Left lung (tissue), 10 donors: Measurements from ENCODE around the gene SERPINB12. TPM values are rescaled to one million over a fixed set of nuclear protein-coding genes. Genes with fewer than 3 reads are reported as not detected.
A peak's percentile ranks its signal among the peaks of the same experiment; 100 is the strongest.

Source experiments
- ATAC-seq: fragments of 200-7000 bp; cut with Tn5 transposase; one replicate; pipeline ENCODE4 v1.9.1; 2020; ENCODE audit warnings: moderate library complexity
- DNase-seq, 4 donors: peaks; one replicate each; pipeline ENCODE4 v3.0.0-alpha.2; 2013 to 2020
- H3K27ac ChIP-seq, 2 donors: fragments of 200-600 bp; sonication (generic) in 1 of 2; one replicate each; pipeline versions ENCODE4 v1.5.0 to v1.8.0; 2020 to 2021
- H3K27me3 ChIP-seq, 2 donors: fragments of 200-600 bp; sonication (generic) in 1 of 2; one replicate each; pipeline versions ENCODE4 v1.5.0 to v1.8.0; 2020 to 2021
- H3K36me3 ChIP-seq, 2 donors: fragments of 200-600 bp; sonication (generic) in 1 of 2; one replicate each; pipeline versions ENCODE4 v1.5.0 to v1.8.0; 2020 to 2021
- H3K4me1 ChIP-seq, 2 donors: fragments of 200-600 bp; one replicate each; pipeline ENCODE4 v1.8.0; 2021
- H3K4me3 ChIP-seq, 2 donors: fragments of 200-600 bp; sonication (generic) in 1 of 2; one replicate each; pipeline versions ENCODE4 v1.5.0 to v1.8.0; 2020 to 2021; ENCODE audit warnings: mild to moderate bottlenecking in 1 of 2
- H3K9me3 ChIP-seq, 2 donors: fragments of 200-600 bp; sonication (generic) in 1 of 2; one replicate each; pipeline versions ENCODE4 v1.5.0 to v1.8.0; 2020 to 2021
- CTCF ChIP-seq, 2 donors: fragments of 200-600 bp; sonication (generic) in 1 of 2; IDR thresholded peaks; one replicate each; pipeline versions ENCODE4 v1.5.0 to v1.8.0; 2021; ENCODE audit warnings: antibody characterized with exemption in 2 of 2
- intact Hi-C, 2 donors: fragments of 100-400 bp; cut with DNase I; formaldehyde crosslinking; loops; one replicate each; pipeline versions ENCODE4 v1.11.2 to v1.14.2; 2022
- polyA plus RNA-seq, 6 donors: library from polyadenylated mRNA; unstranded; fragments of 120-200 nt; gene quantifications; one replicate each; pipeline ENCODE4 v1.2.1, GENCODE V29; 2013; ENCODE audit not compliant: insufficient read length in 6 of 6
- total RNA-seq, 2 donors: library from RNA; stranded (reverse); fragmentation: NEBNext Ultra II Directional; extraction: Animal tissue kit (Norgen Biotek cat#: 25700); gene quantifications; one replicate each; pipeline ENCODE4 v1.2.1, GENCODE V29; 2021
- donor health status: DM: no; HTN: yes; CAD: no.
- donor health status: DM: no; HTN: no; CAD: no.

SERPINB12 gene
- total and polyA plus RNA-seq, 8 donors = not detected

GRCh38 chr18:63518178-63519012, 23.8 kb upstream of the SERPINB12 start:
- intact Hi-C loops = loop anchor here in 1 of 2 donors (5.0 kb wide), 2 partner anchors 59 to 329 kb away; no protein-coding TSS in a partner anchor
- Histone ChIP-seq H3K9me3 (no peaks in the 10 kb centered on the region), H3K36me3 (no peaks in the 10 kb centered on the region), H3K27ac (no peak overlapping the region), H3K4me3 (no peak overlapping the region), H3K27me3 (no peaks in the 10 kb centered on the region), H3K4me1 (no peaks in the 10 kb centered on the region)
- ATAC-seq (peak; percentile 94), DNase-seq (peak in 2 of 4 donors; percentile 66 to 77)
- peak; percentile 63 to 64 for TF ChIP-seq CTCF (IDR thresholded peaks at IDR 0.05)

- no peak for ATAC-seq
- Histone ChIP-seq H3K4me3 (no peak overlapping the region), H3K36me3 (no peaks in the 10 kb centered on the region), H3K9me3 (no peaks in the 10 kb centered on the region), H3K4me1 (no peaks in the 10 kb centered on the region), H3K27ac (no peak overlapping the region), H3K27me3 (no peaks in the 10 kb centered on the region)
- intact Hi-C loops = no loop called here
- DNase-seq = no peak
- TF ChIP-seq CTCF (IDR thresholded peaks at IDR 0.05) = no peak
Measured at GRCh38 chr18:63520053-63520685, 22.0 kb upstream of the SERPINB12 start.

GRCh38 chr18:63523660-63524059, 18.5 kb upstream of the SERPINB12 start:
- Histone ChIP-seq H3K4me3 (no peak overlapping the region), H3K4me1 (no peaks in the 10 kb centered on the region), H3K27me3 (no peaks in the 10 kb centered on the region), H3K9me3 (no peaks in the 10 kb centered on the region), H3K27ac (no peak overlapping the region), H3K36me3 (no peaks in the 10 kb centered on the region)
- TF ChIP-seq CTCF (IDR thresholded peaks at IDR 0.05) = no peak
- DNase-seq (no peak), ATAC-seq (no peak)
- intact Hi-C loops = no loop called here

GRCh38 chr18:63527251-63527650, 14.9 kb upstream of the SERPINB12 start:
- DNase-seq = no peak
- no peak overlapping the region for H3K4me3 ChIP-seq
- H3K27me3 ChIP-seq = no peaks in the 10 kb centered on the region
- no peaks in the 10 kb centered on the region for H3K4me1 ChIP-seq
- no peaks in the 10 kb centered on the region for H3K36me3 ChIP-seq
- no peak overlapping the region for H3K27ac ChIP-seq
- no peaks in the 10 kb centered on the region for H3K9me3 ChIP-seq
- ATAC-seq = no peak
- intact Hi-C loops = no loop called here
- TF ChIP-seq CTCF (IDR thresholded peaks at IDR 0.05) = no peak

GRCh38 chr18:63528863-63529492, 13.2 kb upstream of the SERPINB12 start:
- no peak overlapping the region for H3K4me3 ChIP-seq
- H3K27me3 ChIP-seq = no peaks in the 10 kb centered on the region
- H3K36me3 ChIP-seq = no peaks in the 10 kb centered on the region
- no peak overlapping the region for H3K27ac ChIP-seq
- TF ChIP-seq CTCF (IDR thresholded peaks at IDR 0.05) = no peak
- H3K9me3 ChIP-seq = no peaks in the 10 kb centered on the region
- no peak for ATAC-seq
- no peak for DNase-seq
- H3K4me1 ChIP-seq = no peaks in the 10 kb centered on the region
- intact Hi-C loops = no loop called here
